Right lobe of liver (tissue), 6 donors: ENCODE data around the gene SELENOM. TPM values are rescaled to one million over a fixed set of nuclear protein-coding genes. Genes with fewer than 3 reads are reported as not detected.
A peak's percentile ranks its signal among the peaks of the same experiment; 100 is the strongest.

Source experiments
- ATAC-seq, 4 donors: fragments of 200-7000 bp; cut with Tn5 transposase; one replicate each; pipeline ENCODE4 v1.9.1; 2020; ENCODE audit warnings: mild to moderate bottlenecking in 4 of 4, moderate library complexity in 4 of 4
- DNase-seq, 3 donors: peaks; one replicate each; pipeline ENCODE4 v3.0.0-alpha.2; 2020
- H3K27ac ChIP-seq, 3 donors: fragments of 200-600 bp; one replicate each; pipeline ENCODE4 v1.8.0; 2022
- H3K27me3 ChIP-seq, 2 donors: fragments of 200-600 bp; one replicate each; pipeline ENCODE4 v1.8.0; 2022
- H3K36me3 ChIP-seq, 4 donors: fragments of 200-600 bp; sonication (generic) in 1 of 4; one replicate each; pipeline versions ENCODE4 v1.5.1 to v1.8.0; 2017 to 2022; ENCODE audit warnings: control low read depth in 1 of 4
- H3K4me1 ChIP-seq, 4 donors: fragments of 200-600 bp; sonication (generic) in 1 of 4; one replicate each; pipeline versions ENCODE4 v1.5.1 to v1.8.0; 2017 to 2022; ENCODE audit warnings: control low read depth in 1 of 4
- H3K4me3 ChIP-seq, 3 donors: fragments of 200-600 bp; one replicate each; pipeline ENCODE4 v1.8.0; 2022
- H3K9me3 ChIP-seq, 4 donors: fragments of 200-600 bp; sonication (generic) in 1 of 4; one replicate each; pipeline versions ENCODE4 v1.5.1 to v1.8.0; 2017 to 2022; ENCODE audit warnings: control low read depth in 1 of 4
- CTCF ChIP-seq, 4 donors: fragments of 200-600 bp in 3 of 4; fragments of 450-650 bp in 1 of 4; IDR thresholded peaks; one replicate each; pipeline versions ENCODE4 v1.5.1 to v1.8.0; 2016 to 2022; ENCODE audit warnings: antibody characterized with exemption in 4 of 4, mild to moderate bottlenecking in 2 of 4
- POLR2A ChIP-seq: fragments of 450-650 bp; IDR thresholded peaks from one replicate; pipeline ENCODE4 v1.6.1; 2017; ENCODE audit warnings: antibody characterized with exemption, mild to moderate bottlenecking
- WGBS: methylation state at CpG from one replicate; pipeline ENCODE4 v1.1.6; 2018; ENCODE audit warnings: low coverage, low lambda C conversion rate; ENCODE audit not compliant: insufficient coverage; ENCODE audit errors: missing lambda C conversion rate; 5-methylcytosine and 5-hydroxymethylcytosine counted together
- intact Hi-C, 2 donors: fragments of 100-400 bp; cut with DNase I; formaldehyde crosslinking; loops; one replicate each; pipeline versions ENCODE4 v1.11.2 to v1.14.1; 2022
- total RNA-seq, 6 experiments: library from RNA; depleted of rRNA in 2 of 6; stranded (reverse); fragments of >200 nt in 2 of 6; fragmentation: NEBNext Ultra II Directional in 3 of 6; extraction: Animal tissue kit (Norgen Biotek cat#: 25700) in 3 of 6; gene quantifications; one replicate each; pipeline versions ENCODE4 v1.1.0 to v1.2.4, GENCODE V29; 2016 to 2023
- donor health status: DM: no; HTN: yes; CAD: no.
- donor health status: DM: no; HTN: no; CAD: no.
- donor health status: DM: no; HTN: no; CAD: no.
- donor health status: DM: no; HTN: yes; CAD: no.
- donor health status: DM: no; HTN: yes; CAD: no.

SELENOM gene
- total RNA-seq, 6 experiments from 2014 or later: 4.7 to 52.0 (median 9.4) TPM

GRCh38 chr22:31123292-31123602, 15.9 kb upstream of the SELENOM start:
- no peak for DNase-seq

GRCh38 chr22:31122532-31123291, 15.3 kb upstream of the SELENOM start, which contains the start of gene INPP5J:
Gene INPP5J, plus strand, starts transcription at chr22:31122966. Its CDS starts 49 bp downstream, at chr22:31123015.
- no peaks in the 10 kb centered on the region for H3K36me3 ChIP-seq
- H3K27me3 ChIP-seq: no peaks in the 10 kb centered on the region
- peaks cover 0 to 4% (median 0%) of the 10 kb centered on the region in 4 donors for H3K4me1 ChIP-seq
- DNase-seq: no peak
- peak within 1 kb of the TSS in 2 of 3 donors; percentile 14 to 36 for H3K4me3 ChIP-seq
- intact Hi-C loops: no loop called here
- no peaks in the 10 kb centered on the region for H3K9me3 ChIP-seq
- 28% methylated on average over 2 of the region's 10 CpGs for WGBS
- no peak within 1 kb of the TSS for H3K27ac ChIP-seq
- peak; percentile 53 to 87 (median 79) for ATAC-seq
- no peak for TF ChIP-seq POLR2A
- TF ChIP-seq CTCF (IDR thresholded peaks at IDR 0.05): no peak

More at GRCh38 chr22:31123292-31123602, 15.9 kb upstream of the SELENOM start:
- no peak for ATAC-seq
- Histone ChIP-seq H3K4me3 (no peak overlapping the region), H3K36me3 (no peaks in the 10 kb centered on the region), H3K27ac (no peak overlapping the region), H3K9me3 (no peaks in the 10 kb centered on the region), H3K4me1 (peaks cover 0 to 4% (median 0%) of the 10 kb centered on the region in 4 donors), H3K27me3 (no peaks in the 10 kb centered on the region)
- WGBS: 66% methylated on average over 3 of the region's 4 CpGs
- intact Hi-C loops: no loop called here
- TF ChIP-seq POLR2A (no peak), CTCF (IDR thresholded peaks at IDR 0.05) (no peak)

DNA sequence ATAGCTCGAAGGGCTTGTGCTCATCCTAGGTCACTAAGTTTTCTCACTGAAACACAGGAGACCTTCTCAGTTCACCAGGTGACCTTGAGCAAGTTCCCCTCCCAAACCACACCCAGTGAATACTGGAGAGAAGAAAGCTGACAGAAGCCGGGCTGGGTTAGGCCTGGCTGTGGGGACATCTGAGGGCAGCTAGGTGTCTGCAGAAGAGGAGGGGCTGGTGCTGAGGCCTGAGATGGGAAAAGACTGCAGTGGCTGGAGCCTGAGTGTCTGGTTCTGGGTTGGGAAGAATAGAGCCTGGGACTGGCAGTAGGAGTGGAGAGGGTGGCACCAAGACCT, 14.8 kb upstream of the SELENOM start:
- TF ChIP-seq CTCF (IDR thresholded peaks at IDR 0.05) (no peak), POLR2A (no peak)
- Histone ChIP-seq H3K36me3 (no peaks in the 10 kb centered on the region), H3K9me3 (no peaks in the 10 kb centered on the region), H3K27me3 (no peaks in the 10 kb centered on the region), H3K27ac (no peak overlapping the region), H3K4me3 (no peak overlapping the region), H3K4me1 (peaks cover 0 to 4% (median 0%) of the 10 kb centered on the region in 4 donors)
- intact Hi-C loops: no loop called here
- no peak for DNase-seq
- WGBS: 62% methylated on average over 2 of the region's 2 CpGs
- ATAC-seq: no peak

GRCh38 chr22:31121403-31121802, 14.0 kb upstream of the SELENOM start:
- no peaks in the 10 kb centered on the region for H3K27me3 ChIP-seq
- ATAC-seq: no peak
- H3K27ac ChIP-seq: no peak overlapping the region
- WGBS: 94% methylated on average over 3 of the region's 4 CpGs
- no peaks in the 10 kb centered on the region for H3K9me3 ChIP-seq
- intact Hi-C loops: no loop called here
- no peaks in the 10 kb centered on the region for H3K36me3 ChIP-seq
- H3K4me3 ChIP-seq: no peak overlapping the region
- TF ChIP-seq CTCF (IDR thresholded peaks at IDR 0.05) (no peak), POLR2A (no peak)
- peaks cover 0 to 4% (median 0%) of the 10 kb centered on the region in 4 donors for H3K4me1 ChIP-seq
- no peak for DNase-seq
